OCI-M2 (cell line): ENCODE results near the gene NATD1.

Experiments
- DNase-seq: peaks from one replicate; lab custom pipeline; 2025; ENCODE audit not compliant: unreplicated experiment; lab: John Stamatoyannopoulos, UW

Gene NATD1

DNA sequence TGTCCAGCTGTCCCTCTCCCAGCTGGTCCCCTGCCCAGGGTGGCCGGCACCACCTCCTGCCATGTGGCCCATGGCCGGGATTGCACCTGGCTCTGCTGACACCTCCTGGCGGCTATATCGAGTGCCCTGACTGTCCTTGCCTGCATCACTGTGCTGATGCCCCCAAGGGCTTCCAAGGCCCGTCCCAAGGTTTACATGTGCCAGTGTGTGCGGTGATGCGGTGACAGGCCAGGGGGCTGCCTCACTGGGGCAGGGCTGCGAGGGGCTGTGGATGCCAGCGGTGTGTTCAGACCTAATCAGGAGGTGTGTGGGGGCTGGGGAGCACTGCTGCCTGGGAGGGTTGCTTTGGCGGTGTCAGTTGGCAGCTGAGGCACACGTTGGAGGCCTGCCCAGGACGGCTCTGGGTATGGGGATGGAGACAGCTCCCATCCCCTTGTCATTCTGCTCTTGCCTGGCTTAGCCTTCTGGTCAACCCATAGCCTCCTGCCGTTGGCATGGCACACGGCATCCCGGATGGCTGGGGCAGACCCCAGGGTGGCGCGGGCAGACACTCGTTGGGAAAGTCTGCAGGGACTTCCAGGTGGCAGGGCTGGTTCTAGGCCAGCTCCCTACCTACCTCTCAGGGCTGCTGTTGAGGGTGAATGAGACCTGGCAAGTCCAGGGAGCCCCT is 36.8 kb upstream of the NATD1 start:
- DNase-seq = no peak

DNA sequence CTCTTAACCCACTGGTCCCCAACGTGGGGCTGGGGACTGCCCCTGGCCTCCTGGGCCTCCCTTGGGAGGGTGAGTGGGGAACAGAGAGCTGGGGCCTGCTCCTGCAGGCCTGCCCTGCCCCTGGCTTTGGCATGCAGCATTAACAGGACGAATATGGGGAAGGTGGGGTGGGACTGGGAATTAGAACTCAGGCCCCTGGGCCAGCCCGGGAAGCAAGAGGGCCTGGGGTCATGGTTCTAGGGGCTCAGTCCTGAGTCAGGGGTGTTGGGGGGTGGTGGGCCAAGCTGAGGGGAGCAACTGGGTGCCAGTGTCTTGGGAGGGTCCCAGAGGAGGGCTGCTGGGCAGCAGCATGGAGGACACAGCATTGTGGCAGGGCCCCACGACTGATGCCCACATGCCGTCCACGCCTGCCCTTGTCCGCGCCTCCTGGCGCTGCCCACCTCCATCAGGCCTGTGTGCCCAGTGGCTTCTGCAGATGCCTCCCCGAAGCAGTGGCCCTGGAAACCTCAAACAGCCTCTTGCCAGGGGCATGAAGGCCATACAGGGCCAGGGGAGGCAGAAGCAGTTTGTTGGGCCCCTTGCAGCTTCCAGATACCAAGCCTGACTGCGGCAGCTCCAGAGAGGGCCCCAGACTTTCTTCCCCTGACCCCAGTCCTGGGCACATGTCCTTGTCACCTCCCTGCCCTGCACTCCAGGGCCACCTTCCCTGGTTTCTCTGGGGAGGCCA is 36.1 kb upstream of the NATD1 start:
- no peak for DNase-seq

DNA sequence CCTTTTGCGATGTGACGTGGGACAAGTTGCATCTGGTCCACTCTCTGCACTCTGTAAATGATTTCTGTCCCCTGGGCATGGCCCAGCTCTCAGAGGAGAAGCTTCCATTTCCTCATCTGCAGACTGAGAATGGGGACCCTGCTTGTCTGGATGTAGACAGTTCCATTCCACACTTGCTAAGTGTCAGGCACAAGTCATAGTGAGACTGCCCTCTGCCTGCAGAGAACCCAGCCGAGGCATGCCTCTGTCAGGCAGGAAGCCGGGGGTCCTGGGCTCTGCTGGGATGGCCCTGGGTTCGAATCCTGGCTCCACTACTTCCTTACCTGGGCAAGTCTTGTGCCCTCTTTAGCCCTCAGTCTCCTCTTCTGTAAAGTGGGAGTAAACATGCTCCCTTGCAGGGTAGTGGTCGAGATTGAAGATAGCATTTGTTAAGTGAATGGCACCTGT is 35.4 kb upstream of the NATD1 start:
- no peak for DNase-seq

DNA sequence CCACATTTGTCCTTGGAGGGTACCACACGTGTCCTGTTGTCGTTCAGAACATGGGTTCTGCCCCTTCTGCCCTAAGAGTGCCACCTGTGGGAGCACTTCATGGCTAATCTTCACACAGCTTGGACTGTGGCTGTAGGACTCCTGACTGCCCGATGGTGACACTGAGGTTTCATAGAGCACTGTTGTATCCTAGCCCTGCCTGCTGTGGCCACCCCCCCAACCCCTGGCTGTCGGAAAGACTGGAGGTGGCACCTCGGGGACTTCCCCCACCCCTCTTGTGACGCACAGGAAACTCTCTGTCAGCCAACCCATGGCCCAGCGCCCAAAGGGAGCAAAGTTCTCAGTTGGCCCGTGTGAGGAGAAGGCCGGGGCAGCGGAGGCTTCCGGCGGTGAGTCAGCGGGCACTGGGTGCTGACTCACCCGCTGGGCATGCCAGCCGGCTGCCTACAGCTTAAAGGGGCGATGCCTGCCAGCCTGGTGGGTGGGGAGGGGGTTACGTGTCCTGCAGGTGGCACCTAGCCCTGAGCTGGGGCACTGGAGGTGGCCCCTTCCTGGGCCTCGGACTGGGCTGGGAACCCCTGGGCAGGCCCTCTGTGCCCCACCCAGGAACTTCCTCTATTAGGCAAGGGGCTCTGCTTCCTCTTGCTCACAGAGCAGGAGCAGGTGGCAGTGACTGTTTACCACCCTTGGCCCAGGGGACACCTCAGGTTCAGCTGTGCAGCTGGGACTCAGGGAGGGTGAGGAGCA is 34.7 kb upstream of the NATD1 start:
- DNase-seq = no peak

- DNase-seq = no peak
Observed at GRCh38 chr17:21286909-21287702, 33.9 kb upstream of the NATD1 start.

GRCh38 chr17:21286066-21286770 is 33.0 kb upstream of the NATD1 start:
- DNase-seq = no peak

DNA sequence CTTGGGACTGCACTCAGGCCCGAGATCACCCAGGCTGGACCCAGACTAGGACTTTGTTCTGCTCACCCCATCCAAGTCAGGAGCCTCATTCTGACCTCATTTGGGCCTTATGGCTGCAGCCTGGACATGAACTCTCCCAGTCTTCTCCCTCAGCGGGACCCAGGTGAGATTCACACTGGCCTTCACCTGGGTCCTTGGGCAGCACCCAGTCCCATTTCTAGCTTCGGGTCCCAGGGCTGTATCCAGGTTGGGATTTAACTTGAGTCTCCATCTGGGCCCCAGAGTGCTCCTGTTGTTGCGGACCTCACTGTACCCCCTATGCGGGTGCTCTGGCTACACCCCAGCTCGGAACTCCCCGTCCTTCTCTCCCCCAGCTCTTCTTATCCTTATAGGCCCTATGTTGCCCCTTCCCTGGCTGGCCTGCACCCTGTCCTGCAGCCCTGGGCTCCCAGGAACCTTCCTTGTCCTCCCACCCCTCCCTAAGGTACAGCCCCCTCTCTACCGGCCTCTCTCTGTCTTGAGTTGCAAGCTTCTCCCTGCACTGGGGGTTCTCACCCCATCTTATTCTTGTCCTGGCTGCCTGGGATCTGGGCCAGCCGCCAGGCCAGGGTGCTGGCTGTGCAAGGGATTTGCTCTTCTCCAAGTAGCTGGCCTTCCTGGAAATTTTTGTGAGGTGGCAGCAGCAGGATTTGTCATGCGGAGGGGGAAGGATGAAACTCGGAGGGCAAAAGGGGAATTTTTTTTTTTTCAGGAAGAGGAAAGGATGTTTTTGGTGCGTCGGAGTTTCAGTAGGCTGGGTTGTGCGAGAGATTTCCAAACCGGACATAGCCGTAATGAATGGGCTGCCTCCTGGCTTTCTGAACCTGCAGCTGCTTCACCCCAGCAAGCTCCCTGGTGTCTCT is 32.2 kb upstream of the NATD1 start:
- DNase-seq = no peak

GRCh38 chr17:21284319-21285163 is 31.3 kb upstream of the NATD1 start, which contains the start of gene MAP2K3:
TSS of gene MAP2K3 (plus strand) at chr17:21284711. CDS start at chr17:21284921, 210 bp downstream.
- DNase-seq = peak; percentile 79

GRCh38 chr17:21283482-21284318 is 30.5 kb upstream of the NATD1 start:
- no peak for DNase-seq

GRCh38 chr17:21282850-21283249 is 29.6 kb upstream of the NATD1 start:
- no peak for DNase-seq

GRCh38 chr17:21282231-21282630 is 29.0 kb upstream of the NATD1 start:
- DNase-seq = no peak

DNA sequence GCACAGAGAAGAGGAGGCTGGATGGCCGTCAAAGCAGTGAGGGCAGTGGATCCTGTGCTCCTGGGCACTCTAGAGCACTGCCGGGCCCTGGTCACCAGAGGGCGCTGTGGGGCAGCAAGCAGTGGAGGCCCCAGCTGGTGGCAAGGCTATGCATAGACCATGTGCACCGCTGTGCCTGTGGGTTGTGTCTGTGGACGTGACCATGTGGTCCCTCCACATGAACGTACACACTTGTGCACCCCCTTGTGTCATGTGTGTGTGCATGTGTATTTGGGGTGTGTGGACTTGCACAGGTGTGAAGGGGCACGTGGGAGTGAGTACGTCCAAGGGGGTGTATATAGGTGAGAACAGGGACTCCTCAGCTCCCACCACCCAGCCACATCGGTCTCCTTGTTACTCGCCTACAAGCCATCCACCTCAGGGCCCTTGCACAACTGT is 26.9 kb upstream of the NATD1 start:
- DNase-seq = peak; percentile 18

DNA sequence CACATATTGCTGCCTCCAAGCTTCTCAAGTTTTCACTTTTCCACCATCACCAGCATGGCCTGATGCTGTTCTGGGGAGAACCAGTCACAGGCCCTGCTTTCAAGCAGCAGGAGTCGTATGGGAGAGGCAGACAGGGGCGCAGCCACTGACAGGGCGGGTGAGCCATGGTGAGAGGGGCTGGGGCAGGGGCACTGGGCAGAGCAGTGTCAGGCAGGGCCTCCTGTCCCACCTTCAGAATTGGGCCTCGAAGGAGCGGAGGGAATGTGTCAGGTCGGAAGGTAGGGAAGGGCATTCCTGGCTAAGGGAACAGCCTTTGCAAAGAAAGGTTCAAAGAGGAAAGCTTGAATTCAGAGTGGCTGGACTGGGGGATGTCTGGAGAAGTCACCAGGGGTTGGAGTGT is 26.4 kb upstream of the NATD1 start:
- no peak for DNase-seq

- no peak for DNase-seq
Observed at GRCh38 chr17:21279198-21279535, 26.0 kb upstream of the NATD1 start.

GRCh38 chr17:21278450-21279197 is 25.4 kb upstream of the NATD1 start:
- DNase-seq = no peak

DNA sequence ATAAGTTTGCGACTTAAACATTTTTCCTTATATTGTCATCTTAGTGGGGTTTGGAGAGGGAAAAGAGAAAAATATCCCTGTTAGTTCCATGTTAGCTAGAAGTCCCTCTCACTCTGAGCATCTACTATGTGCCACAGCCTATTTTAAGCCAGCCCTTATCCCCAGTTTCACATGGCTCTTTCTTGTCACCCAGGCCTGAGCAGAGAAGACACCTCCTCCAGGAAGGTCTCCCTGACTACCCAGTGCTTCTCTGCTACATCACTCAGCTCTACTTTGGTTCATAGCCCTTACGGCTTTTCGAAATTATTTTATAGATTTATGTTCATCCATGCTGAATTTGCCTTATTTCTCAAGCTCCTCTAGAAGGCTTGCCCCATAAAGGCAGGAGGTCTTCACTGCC is 24.1 kb upstream of the NATD1 start:
- no peak for DNase-seq

DNA sequence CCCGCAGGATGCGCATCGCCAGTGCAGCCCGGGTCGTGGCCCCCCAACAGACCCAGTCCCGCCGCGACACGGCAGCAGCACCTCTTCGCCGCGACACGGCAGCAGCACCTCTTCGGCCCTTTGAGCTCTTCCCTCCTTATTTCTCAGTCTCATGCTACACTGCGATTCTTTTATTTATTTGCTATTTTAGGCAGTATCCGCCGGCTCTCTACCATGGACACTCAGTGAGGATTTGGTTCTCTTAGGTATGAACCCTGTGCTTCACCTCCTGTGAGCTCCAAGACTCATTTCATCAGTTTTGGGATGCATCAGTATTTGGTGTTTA is 23.0 kb upstream of the NATD1 start:
- no peak for DNase-seq
